HG02610 (cell line): ENCODE data around the gene ZNF423.
A peak's percentile ranks its signal among the peaks of the same experiment; 100 is the strongest.

ENCODE experiments used
- ATAC-seq: cut with Tn5 transposase; IDR thresholded peaks from one replicate; pipeline ENCODE4 v1.9.1; 2021; ENCODE audit warnings: mild to moderate bottlenecking, moderate library complexity; ENCODE audit not compliant: unreplicated experiment

ZNF423 gene

GRCh38 chr16:49488336-49488735 lies 367.6 kb downstream of the ZNF423 start:
- no peak for ATAC-seq

DNA sequence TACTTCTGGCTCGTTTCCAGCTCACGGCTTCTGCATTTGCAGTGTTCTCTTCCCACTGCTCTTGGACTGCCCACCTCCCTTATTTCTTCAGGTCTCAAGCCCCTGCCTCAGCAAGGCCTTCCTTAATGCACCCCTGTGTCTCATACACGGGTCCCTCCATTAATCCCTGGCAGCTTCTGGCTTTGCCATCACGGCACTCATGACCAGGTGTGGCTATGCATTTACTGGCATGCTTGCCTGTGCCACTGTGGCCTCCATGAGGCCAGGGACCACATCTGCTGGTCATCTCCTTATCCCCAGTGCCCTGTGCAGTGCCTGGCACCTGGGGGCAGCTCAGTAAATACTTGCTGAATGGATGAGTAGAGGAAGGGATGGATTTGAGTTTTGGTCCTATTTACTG lies 368.2 kb downstream of the ZNF423 start:
- no peak for ATAC-seq

- ATAC-seq = no peak
Observed at GRCh38 chr16:49486400-49486799, 369.5 kb downstream of the ZNF423 start.

DNA sequence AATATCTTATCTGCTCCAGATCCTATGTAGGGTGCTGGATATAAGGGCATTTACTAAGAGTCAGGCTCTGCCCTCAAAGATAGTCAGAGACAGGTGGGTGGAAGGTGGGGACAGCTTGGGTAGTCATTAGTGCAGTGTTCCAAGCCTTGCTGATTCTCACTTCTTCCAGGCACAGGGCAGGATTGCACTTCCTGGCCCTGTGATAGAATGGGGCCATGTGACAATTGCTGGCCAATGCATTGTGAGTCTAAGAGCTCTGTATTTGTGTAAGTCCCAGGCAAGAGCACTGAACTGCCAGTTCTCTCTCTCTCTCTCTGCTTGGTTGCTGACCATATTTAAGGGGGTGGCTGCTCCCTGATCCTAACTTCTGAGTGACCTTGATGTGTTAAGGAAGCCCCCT lies 370.2 kb downstream of the ZNF423 start:
- no peak for ATAC-seq

DNA sequence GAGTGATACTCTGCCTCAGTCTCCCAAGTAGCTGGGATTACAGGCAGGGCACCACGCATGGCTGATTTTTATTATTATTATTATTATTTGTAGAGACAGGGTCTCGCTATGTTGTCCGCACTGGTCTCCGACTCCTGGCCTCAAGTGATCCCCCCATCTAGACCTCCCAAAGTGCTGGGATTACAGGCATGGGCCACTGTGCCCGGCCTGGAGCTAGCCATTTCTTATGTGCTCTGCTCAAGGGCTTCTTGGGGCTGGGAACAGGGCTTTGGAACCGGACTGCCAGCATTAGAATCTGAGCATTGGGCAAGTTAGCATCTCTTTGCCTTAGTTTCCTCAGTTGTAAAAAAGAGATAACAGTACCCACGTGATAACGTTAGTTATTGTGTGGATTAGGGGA lies 371.0 kb downstream of the ZNF423 start:
- ATAC-seq = no peak

- peak; percentile 67 for ATAC-seq
Observed at GRCh38 chr16:49484451-49484849, 371.5 kb downstream of the ZNF423 start.

- no peak for ATAC-seq
Observed at GRCh38 chr16:49483651-49484450, 372.1 kb downstream of the ZNF423 start.

DNA sequence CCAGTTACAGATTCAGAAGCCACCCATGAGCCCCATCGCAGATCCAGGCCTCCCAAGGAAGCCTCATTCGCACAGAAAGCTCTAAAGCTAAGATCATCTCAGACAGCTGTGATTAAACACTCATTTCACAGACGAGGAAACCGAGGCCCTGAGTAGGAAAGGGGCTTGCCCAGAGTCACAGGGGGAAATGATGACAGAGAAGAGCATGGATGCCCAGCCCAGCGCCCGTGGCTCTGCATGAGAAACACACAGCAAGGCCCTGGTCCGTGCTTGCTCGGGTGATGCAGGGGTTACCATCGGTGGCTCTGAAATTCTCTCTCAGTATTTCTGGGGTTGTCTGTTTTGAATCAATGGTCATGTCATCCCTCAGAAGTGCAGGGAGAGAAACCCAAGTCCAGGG lies 372.7 kb downstream of the ZNF423 start:
- ATAC-seq = no peak

GRCh38 chr16:49482690-49483089 lies 373.2 kb downstream of the ZNF423 start:
- ATAC-seq = no peak

GRCh38 chr16:49478616-49479015 lies 377.3 kb downstream of the ZNF423 start:
- no peak for ATAC-seq

DNA sequence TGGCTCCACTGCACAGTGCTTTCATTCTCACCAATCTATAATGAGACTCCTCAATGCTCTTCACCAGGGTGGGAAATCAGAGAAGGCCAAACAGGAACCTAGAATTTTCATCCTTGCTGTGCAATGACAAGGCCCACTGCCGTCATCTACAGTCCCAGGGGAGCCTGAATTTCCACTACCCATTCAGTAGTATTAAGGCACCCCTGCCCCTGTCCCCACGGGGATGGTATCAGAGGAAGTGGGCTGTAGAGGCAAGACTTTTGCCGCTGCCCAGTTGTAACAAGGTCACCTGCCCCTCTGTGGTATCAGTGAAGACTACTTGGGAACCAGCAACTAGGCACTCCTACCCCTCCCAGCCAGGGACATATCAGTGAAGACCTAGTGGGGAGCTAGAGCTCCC lies 377.8 kb downstream of the ZNF423 start:
- no peak for ATAC-seq

- ATAC-seq = no peak
Observed at GRCh38 chr16:49477250-49477895, 378.5 kb downstream of the ZNF423 start.

GRCh38 chr16:49474741-49475140 lies 381.2 kb downstream of the ZNF423 start:
- no peak for ATAC-seq

DNA sequence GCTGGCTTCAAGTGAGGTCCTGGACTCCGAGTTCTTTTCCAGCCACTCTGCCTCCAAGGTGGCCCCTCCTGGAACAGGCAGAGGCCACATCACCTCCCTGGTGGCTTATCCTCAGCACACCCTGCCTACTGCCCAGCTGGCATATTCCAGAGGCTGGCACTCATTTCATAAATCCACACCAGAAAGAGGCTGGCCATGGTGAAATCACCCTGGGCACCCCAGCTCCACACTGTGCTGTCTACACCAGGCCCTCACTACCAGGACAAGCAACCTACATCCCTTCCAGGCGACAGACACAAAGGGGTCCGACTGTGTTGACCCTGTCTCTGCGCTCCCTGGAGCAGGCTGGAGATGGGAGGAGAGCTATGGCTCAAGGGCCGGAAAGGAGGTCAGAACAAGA lies 382.1 kb downstream of the ZNF423 start:
- no peak for ATAC-seq

DNA sequence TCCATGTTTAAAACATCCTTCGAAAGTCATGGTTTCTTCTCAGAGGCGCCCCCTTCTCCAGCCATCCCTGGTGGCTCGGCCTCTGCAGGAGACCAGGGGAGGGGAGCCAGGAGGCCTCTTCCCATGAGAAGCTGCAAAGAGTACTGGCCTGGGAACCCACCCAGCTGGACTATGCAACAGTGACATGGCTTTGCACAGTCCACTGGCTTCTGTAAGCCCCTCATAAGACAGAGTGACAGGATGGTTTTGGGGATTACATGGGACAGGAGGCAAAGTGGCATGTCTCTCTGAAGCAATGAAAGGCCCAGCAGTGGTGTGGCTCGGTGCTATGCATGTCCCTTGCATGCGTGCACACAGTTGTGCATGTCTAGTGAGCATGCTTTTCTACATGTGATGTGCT lies 382.8 kb downstream of the ZNF423 start:
- ATAC-seq = no peak

DNA sequence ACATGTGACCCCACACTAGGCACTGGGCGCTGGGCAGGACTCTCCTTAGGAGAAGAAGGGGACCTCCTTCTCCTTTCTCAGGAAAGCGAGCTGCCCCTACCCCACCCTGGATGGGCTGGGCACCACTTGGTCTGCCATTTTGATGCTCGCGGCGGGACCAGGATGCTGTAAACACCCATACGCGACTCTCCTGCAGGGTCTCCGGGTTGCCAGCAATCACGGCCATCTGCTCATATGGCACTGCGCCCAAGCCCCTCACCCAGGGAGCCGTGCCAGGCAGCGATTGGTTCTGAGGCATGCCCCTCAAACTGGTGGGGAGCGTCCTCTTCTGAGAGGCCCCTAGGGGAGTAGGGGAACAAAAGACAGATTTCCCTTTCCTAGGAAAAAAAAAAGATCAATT lies 383.3 kb downstream of the ZNF423 start:
- ATAC-seq = no peak

- ATAC-seq = no peak
Observed at GRCh38 chr16:49471038-49471727, 384.7 kb downstream of the ZNF423 start.

DNA sequence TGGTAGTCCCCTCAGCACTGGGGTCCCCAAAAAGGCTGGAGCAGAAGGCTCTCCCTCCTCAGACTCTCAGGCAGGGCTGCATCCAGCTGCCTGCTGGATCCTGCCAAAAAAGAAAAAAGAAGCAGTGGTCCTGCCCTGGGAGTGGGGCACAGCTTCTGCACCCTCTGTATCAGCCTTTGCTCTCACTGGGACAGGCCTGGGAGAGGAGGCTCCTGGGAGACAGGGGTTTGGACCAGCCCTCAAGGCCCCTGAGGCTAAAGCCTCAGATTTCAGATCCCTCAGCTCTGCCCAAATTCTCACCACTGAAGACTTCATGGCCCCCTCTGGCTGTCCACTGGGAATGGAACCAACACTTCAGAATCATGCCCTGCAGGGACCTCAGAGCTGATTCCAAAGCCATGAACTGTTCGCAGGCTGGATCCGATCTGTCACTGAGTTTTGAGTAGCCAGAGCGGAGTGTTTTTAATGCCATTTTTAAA lies 385.4 kb downstream of the ZNF423 start:
- no peak for ATAC-seq

GRCh38 chr16:49469930-49470451 lies 385.9 kb downstream of the ZNF423 start:
- no peak for ATAC-seq

- no peak for ATAC-seq
Observed at GRCh38 chr16:49469311-49469670, 386.6 kb downstream of the ZNF423 start.

DNA sequence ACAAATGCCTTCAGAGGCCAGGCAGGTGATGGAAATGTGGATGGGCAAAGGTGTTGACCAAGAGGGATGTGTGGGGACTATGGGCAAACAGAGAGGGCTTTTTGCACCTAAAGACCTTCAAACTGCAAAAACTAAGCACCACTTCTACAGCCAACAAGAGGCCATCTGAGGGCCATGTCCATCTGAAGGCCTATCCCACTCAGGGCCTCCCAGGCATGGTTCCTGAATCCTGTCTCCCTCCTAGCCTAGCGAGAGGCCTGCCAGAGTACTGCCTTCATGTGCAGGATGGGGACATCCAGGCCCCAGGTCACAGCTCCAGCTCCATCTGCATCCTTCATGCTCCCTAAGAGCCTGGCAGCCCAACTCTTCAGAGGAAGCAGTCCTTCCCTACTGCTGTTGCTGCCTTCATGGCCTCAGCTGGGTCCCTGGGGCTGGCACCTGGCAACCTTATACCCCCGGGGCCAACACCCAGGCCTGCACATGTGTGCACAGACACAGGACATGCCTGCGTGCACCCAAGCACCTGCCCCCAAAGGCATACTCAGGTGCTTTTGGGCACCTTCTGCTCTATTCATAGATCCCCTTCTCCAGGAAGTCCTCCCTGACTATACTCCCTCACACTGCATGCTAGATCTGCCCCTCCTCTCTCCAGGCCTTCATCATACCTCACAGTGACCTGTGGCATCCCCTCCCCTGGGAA lies 387.2 kb downstream of the ZNF423 start:
- no peak for ATAC-seq
